Measurements from ENCODE around the gene TMEM131L.

DNA sequence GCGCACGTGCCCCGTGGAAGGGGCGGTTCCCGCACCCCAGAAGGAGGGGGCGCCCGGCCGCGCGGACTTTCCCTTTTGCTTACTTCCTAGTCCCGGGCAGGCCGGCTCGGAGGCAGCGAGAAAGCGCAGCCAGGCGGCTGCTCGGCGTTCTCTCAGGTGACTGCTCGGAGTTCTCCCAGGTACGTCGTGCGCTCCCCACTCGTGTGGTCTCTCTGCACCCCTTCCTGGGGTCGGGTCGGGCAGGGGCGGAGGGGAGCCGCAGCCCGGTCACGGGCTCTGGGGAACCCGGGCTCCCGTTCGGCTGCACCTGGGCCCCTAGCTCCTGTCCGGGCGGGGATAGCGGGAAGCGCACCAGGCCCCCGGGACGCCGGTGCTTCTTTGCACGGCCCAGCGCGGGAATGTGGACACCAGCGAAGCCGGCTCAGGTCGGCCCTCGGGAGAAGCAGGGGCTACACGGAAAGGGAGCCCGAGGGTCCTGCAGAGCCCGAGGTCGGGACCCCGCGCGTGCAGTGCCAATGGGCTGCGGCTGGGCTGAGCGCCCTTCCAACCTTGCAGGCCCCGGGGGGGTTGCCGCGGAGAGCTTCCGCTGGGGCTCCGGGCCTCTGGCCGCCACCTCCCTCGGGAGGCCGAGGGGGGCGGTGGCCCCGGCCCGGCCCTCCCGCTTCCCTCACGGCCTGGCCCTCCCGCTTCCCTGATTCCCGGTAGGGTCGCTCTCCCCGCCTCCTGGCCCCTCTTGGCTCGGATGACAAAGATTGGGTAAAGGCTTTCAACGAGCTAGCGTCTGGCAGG lies 218.2 kb downstream of the TMEM131L start, which contains the start of gene TLR2:
- TF ChIP-seq POLR2AphosphoS5 (IDR thresholded peaks at IDR 0.05) (peak in 3 of 4 donors; percentile 52 to 61 (median 55)), POLR2A (IDR thresholded peaks at IDR 0.05) (no peak)
- TF ChIP-seq, protein P1, sequence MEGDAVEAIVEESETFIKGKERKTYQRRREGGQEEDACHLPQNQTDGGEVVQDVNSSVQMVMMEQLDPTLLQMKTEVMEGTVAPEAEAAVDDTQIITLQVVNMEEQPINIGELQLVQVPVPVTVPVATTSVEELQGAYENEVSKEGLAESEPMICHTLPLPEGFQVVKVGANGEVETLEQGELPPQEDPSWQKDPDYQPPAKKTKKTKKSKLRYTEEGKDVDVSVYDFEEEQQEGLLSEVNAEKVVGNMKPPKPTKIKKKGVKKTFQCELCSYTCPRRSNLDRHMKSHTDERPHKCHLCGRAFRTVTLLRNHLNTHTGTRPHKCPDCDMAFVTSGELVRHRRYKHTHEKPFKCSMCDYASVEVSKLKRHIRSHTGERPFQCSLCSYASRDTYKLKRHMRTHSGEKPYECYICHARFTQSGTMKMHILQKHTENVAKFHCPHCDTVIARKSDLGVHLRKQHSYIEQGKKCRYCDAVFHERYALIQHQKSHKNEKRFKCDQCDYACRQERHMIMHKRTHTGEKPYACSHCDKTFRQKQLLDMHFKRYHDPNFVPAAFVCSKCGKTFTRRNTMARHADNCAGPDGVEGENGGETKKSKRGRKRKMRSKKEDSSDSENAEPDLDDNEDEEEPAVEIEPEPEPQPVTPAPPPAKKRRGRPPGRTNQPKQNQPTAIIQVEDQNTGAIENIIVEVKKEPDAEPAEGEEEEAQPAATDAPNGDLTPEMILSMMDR (IDR thresholded peaks at IDR 0.05), result no peak
